MCF 10A (cell line): Measurements from ENCODE around the gene SLC4A3. TPM values are rescaled to one million over a fixed set of nuclear protein-coding genes. Genes with fewer than 3 reads are reported as not detected.

Experiments
- Bru-seq: library from RNA; stranded (reverse); fragments of 400-500 nt; gene quantifications from one replicate; lab custom pipeline; 2021; lab: Mats Ljungman, UMichigan
- BruChase-seq, 2 experiments: library from RNA; stranded (reverse); fragments of 400-500 nt; gene quantifications; one replicate each; lab custom pipeline; 2021; lab: Mats Ljungman, UMichigan
- BruUV-seq: library from RNA; stranded (reverse); fragments of 400-500 nt; replicated peaks from 2 replicates; lab custom pipeline; 2021; lab: Mats Ljungman, UMichigan
- CTCF ChIA-PET: fragments of 300-600 bp; sonication (Branson Sonifier 250); formaldehyde crosslinking; extraction: SDS; loops from one replicate; lab custom pipeline; 2021; ENCODE audit warnings: antibody characterized with exemption, inconsistent platforms; lab: Yijun Ruan, JAX
- POLR2A ChIA-PET: fragments of 300-600, 350-650 bp; sonication (Branson Sonifier 250); formaldehyde crosslinking; extraction: SDS; loops from one replicate; lab custom pipeline; 2020; ENCODE audit warnings: antibody characterized with exemption, inconsistent platforms; lab: Yijun Ruan, JAX
- DNase-seq: peaks from one replicate; pipeline ENCODE4 v3.0.0-alpha.2; 2018; ENCODE audit not compliant: unreplicated experiment
- H3K27ac Mint-ChIP-seq: one replicate; pipeline ENCODE4 v1.8.0; 2022; ENCODE audit warnings: mild to moderate bottlenecking, low read depth, mixed read lengths; ENCODE audit not compliant: unreplicated experiment
- H3K27me3 Mint-ChIP-seq: one replicate; pipeline ENCODE4 v1.8.0; 2022; ENCODE audit warnings: mixed read lengths; ENCODE audit not compliant: insufficient read depth, unreplicated experiment
- H3K36me3 Mint-ChIP-seq: one replicate; pipeline ENCODE4 v1.8.0; 2022; ENCODE audit warnings: mild to moderate bottlenecking, moderate library complexity, mixed read lengths; ENCODE audit not compliant: insufficient read depth, unreplicated experiment
- H3K4me1 Mint-ChIP-seq: one replicate; pipeline ENCODE4 v1.8.0; 2022; ENCODE audit warnings: mixed read lengths; ENCODE audit not compliant: insufficient read depth, unreplicated experiment
- H3K4me3 Mint-ChIP-seq: one replicate; pipeline ENCODE4 v1.8.0; 2022; ENCODE audit warnings: mild to moderate bottlenecking, moderate library complexity, mixed read lengths; ENCODE audit not compliant: unreplicated experiment
- H3K9me3 Mint-ChIP-seq: one replicate; pipeline ENCODE4 v1.8.0; 2022; ENCODE audit warnings: mixed read lengths; ENCODE audit not compliant: unreplicated experiment
- intact Hi-C: fragments of 100-400 bp; cut with micrococcal nuclease; formaldehyde crosslinking; loops from 2 replicates; pipeline ENCODE4 v1.14.1; 2022
- long read RNA-seq: library from polyadenylated mRNA; stranded (forward); transcript quantifications from one replicate; pipeline ENCODE4 v2.0.0, GENCODE V29; 2022
- total RNA-seq: library from RNA; stranded (reverse); gene quantifications from 2 replicates; pipeline ENCODE4 v1.2.3, GENCODE V29; 2022
- TF ChIP-seq, protein P1 (sequence below): fragments of 200-600 bp; IDR thresholded peaks from one replicate; pipeline ENCODE4 v1.8.0; 2022; ENCODE audit warnings: antibody characterized with exemption, mild to moderate bottlenecking; ENCODE audit not compliant: unreplicated experiment

Gene SLC4A3, protein sequence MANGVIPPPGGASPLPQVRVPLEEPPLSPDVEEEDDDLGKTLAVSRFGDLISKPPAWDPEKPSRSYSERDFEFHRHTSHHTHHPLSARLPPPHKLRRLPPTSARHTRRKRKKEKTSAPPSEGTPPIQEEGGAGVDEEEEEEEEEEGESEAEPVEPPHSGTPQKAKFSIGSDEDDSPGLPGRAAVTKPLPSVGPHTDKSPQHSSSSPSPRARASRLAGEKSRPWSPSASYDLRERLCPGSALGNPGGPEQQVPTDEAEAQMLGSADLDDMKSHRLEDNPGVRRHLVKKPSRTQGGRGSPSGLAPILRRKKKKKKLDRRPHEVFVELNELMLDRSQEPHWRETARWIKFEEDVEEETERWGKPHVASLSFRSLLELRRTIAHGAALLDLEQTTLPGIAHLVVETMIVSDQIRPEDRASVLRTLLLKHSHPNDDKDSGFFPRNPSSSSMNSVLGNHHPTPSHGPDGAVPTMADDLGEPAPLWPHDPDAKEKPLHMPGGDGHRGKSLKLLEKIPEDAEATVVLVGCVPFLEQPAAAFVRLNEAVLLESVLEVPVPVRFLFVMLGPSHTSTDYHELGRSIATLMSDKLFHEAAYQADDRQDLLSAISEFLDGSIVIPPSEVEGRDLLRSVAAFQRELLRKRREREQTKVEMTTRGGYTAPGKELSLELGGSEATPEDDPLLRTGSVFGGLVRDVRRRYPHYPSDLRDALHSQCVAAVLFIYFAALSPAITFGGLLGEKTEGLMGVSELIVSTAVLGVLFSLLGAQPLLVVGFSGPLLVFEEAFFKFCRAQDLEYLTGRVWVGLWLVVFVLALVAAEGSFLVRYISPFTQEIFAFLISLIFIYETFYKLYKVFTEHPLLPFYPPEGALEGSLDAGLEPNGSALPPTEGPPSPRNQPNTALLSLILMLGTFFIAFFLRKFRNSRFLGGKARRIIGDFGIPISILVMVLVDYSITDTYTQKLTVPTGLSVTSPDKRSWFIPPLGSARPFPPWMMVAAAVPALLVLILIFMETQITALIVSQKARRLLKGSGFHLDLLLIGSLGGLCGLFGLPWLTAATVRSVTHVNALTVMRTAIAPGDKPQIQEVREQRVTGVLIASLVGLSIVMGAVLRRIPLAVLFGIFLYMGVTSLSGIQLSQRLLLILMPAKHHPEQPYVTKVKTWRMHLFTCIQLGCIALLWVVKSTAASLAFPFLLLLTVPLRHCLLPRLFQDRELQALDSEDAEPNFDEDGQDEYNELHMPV
- total RNA-seq: 4.2 and 4.7 TPM in 2 replicates
- Bru-seq, nascent RNA: percentile 33 among the genes with signal in this experiment
- percentile 34 among the genes with signal in this experiment for BruChase-seq, experiment 1, labeled RNA remaining after a 6-hour chase
- BruChase-seq, experiment 2, labeled RNA remaining after a 2-hour chase: percentile 37 among the genes with signal in this experiment
- long read RNA-seq, partial matches to known transcripts: 6 of 15 reads
- long read RNA-seq, other reads (novel, unspliced or antisense): 9 of 15 reads

DNA sequence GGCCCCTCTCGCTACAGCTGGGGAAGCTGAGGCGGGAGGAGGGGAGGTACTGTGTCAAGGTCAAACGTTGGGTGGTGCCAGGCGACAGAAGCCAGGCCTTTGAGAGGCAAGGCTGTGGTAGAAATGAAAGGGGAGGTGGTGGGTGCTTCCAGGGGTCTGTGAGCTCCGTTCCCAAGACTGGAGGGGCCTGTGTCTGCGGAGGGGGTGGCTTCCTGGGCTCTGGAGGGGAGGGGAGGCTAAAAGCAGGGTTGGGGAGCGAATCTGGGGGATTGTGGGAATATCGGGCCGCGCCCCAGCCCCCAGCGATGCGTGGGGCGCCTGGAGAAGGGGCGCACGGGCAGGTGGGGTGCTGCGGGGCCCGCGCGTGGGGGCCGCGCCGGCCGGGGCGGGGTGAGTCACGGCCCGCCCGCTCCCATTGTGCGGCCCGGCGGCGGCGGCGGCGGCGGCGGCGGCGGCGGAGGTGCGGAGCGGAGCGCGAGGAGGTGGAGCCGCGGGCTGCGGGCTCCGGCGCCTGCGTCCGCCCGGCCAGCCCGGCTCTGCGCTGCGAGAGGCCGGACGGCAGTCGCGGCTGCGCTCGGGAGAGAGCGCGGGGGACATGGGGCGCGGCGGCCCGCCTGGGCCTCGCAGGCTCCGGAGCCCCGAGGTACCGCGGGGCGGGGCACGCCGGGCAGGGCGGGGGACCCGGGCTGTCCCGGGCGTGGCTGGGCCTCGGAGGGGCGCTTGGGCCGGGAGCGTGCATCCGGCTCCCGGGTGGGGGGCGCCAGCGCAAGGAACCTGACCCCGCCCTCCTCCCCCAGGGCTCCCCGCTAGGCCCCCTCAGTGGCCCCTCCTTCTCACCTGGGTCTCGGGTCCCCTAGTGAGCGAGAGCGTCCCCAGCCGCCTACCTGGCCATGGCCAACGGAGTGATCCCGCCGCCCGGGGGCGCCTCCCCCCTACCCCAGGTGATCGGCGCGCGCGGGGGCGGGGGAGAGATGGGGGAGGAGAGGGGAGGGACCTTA is at the start of gene SLC4A3:
TSS of gene SLC4A3 (plus strand) at position 528 of the 998 bp plus-strand sequence. CDS start at position 891, 363 bp downstream.
- DNase-seq: peak; percentile 29
- POLR2A ChIA-PET: interaction anchor here (0.5 to 2.1 kb wide), 6 partner anchors 30 to 96 kb away, joined by 3 to 7 read pairs (median 4); partner anchors contain the start of genes CHPF, STK11IP and TMEM198

DNA sequence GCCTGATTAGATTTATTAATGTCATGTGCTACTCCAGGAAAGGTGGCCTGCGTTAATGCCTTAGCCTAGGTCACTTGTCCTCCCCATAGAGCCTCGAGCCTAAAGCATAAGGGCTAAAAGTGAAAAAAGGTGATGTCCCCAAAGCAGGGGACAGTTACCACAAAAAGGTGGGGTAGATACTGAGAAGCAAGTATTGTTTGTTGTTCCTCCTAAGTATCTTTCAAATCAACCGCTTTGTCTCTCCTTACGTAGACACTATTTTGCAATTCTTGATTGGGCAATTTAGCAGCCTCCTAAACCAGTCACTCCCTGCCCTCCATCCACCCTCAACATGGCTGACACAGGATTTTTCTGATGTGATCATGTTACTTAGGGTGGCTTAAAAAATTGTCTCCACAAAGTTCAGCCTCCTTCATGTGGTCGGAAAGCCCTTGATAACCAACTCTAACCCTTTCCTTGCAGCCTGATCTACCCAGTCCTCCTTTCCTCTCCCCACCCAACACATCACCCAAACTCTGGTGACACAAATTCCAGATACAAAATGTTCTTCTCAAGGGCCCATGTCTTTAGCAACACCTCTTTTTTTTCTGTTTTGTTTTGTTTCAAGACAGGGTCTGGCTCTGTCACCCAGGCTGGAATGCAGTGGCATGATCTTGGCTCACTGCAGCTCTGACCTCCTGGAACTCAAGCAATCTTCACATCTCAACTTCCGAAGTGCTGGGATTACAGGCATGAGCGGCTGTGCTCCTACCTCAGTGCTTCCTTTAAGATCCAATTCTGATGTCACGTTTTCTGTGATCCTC is 48.4 kb upstream of the SLC4A3 start:
- Mint-ChIP-seq H3K36me3 (no peaks in the 10 kb centered on the region), H3K4me3 (peak overlapping the region; percentile 40), H3K4me1 (peaks cover 7% of the 10 kb centered on the region), H3K9me3 (no peaks in the 10 kb centered on the region), H3K27ac (peak overlapping the region; percentile 78), H3K27me3 (no peaks in the 10 kb centered on the region)
- CTCF ChIA-PET: interaction anchor here (0.6 to 0.7 kb wide), 2 partner anchors 55 to 150 kb away, joined by 3 to 5 read pairs; no protein-coding TSS in a partner anchor
- TF ChIP-seq, protein P1, sequence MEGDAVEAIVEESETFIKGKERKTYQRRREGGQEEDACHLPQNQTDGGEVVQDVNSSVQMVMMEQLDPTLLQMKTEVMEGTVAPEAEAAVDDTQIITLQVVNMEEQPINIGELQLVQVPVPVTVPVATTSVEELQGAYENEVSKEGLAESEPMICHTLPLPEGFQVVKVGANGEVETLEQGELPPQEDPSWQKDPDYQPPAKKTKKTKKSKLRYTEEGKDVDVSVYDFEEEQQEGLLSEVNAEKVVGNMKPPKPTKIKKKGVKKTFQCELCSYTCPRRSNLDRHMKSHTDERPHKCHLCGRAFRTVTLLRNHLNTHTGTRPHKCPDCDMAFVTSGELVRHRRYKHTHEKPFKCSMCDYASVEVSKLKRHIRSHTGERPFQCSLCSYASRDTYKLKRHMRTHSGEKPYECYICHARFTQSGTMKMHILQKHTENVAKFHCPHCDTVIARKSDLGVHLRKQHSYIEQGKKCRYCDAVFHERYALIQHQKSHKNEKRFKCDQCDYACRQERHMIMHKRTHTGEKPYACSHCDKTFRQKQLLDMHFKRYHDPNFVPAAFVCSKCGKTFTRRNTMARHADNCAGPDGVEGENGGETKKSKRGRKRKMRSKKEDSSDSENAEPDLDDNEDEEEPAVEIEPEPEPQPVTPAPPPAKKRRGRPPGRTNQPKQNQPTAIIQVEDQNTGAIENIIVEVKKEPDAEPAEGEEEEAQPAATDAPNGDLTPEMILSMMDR: no peak
- no TSS peak for BruUV-seq
- POLR2A ChIA-PET: interaction anchor here (0.7 to 3.0 kb wide), 4 partner anchors 18 to 234 kb away, joined by 3 to 12 read pairs (median 4); partner anchors contain the start of gene STK11IP
- peak; percentile 74 for DNase-seq
- intact Hi-C loops: no loop called here

More for the DNA sequence above, at the start of gene SLC4A3:
- BruUV-seq: no TSS peak
- CTCF ChIA-PET: interaction anchor here (0.6 to 1.7 kb wide), 5 partner anchors 9 to 86 kb away, joined by 3 to 6 read pairs (median 5); no protein-coding TSS in a partner anchor
- intact Hi-C loops: no loop called here
- TF ChIP-seq, protein P1: no peak
- Mint-ChIP-seq H3K4me1 (no peaks in the 10 kb centered on the region), H3K27me3 (peaks cover 2% of the 10 kb centered on the region), H3K27ac (no peak within 1 kb of the TSS), H3K4me3 (peak within 1 kb of the TSS; percentile 75), H3K9me3 (no peaks in the 10 kb centered on the region), H3K36me3 (peaks cover under 1% of the 10 kb centered on the region)
